HL-60/S4 treated with retinoic acid at 250 ng/mL for 4 days and 3 days (cell line): Measurements from ENCODE around the gene EPHB1.
"Not testable (repeated sequence)": the region's sequence is repeated elsewhere in the genome, so short reads cannot be mapped to it uniquely, and the experiment has no call there.

Experiments used
- in situ Hi-C: fragments of 300-500 bp; cut with MboI; formaldehyde crosslinking; loops from 2 replicates; pipeline ENCODE4 v1.7.0; 2022; ENCODE audit warnings: low sequenced_read_pairs

The EPHB1 gene

GRCh38 chr3:134991472-134992010 lies 196.5 kb downstream of the EPHB1 start:
- in situ Hi-C loops = no loop called here

DNA sequence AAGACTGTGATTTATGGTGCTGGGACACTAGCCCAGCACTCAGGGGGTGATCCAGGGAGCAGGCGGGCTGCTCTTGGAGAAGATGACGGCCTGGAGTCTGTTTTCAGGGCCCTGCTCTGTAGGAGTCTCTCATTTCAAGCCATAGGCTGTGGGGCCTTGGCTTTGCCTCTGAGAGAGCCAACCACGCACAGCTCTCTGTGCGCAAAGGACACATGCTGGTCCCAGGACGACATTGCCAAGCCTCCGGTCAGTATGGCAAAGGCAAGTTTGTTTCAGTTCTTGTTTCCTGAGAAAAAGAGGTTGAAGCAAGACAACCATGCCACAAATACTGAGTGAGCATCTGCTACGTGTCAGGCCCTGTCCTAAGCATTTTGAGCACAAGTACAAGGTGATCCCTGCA lies 197.1 kb downstream of the EPHB1 start:
- in situ Hi-C loops = no loop called here

DNA sequence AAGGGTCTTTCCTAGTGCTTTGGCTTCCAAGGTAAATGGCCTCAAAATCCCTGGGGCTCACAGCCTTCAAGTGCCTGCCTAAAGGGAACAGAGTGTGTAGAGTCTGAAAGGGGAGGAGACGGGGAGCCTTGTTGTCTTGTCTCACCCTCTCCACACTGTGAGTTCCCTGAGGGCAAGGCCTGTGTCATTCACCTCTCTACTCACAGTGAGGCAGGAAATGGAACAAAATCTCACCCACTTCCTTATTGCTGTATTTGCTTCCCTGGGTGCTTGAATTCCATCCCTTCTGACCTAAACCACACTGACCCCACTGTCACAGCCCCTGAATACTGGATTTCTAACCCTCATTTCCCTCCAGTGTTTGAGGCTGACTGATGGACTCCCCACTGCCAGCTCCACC lies 197.5 kb downstream of the EPHB1 start:
- in situ Hi-C loops = no loop called here

DNA sequence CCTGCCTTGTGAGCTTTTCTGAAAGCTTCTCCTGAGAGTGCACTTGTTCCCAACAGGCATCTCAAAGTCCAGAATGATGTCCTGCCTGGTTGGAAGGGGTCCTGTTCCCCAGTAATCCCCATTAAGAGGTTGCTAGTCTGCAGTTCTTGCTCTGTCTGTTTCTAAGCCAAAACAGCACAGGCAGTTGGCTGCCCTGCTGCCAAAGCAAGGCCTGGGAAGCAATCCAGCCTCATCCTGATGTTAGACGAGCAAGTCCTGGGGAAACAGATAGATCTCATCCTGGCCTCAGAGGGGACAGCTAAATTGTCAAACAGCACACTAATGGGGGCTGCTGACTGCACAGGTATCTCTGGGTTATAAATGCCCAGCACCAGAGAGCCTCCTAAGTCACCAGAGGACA lies 198.0 kb downstream of the EPHB1 start:
- in situ Hi-C loops = no loop called here

DNA sequence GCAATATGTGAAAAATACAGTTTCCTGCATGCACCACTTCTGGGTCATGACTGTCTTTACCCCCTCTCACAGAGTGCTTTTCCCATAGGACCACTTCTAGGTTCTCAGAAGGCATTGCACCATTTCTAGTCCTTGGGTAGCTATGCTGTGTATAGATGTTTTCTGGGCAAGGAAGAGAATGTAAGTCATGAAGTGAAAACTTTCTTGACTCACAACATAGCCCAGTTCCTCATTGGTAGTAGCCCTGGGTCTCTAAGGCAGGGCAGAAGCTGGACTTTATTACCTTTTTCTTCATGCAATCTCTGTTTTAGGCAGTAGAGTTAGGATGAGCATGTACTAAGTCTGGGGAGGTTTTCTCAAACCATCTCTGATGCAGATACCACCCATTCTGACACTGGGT lies 203.1 kb downstream of the EPHB1 start:
- in situ Hi-C loops = no loop called here

DNA sequence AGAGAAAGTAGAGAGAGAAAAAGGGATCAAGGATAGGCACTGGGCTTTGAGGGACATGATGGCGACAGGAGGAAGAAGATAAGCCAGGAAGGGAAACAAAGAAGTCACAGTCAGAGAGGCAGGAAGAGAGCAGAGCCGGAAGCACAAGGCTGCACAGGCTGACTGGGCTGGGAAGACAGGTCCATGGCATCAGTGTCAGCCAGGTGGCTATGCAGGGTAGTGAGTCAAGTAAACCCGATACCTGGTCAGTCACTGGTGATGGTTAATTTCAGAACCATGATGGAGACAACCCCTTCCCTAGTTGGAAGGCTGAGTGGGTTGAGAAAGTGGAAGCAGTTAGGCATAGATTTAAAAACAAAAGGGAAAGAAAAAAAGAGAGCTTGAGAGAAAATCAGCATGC lies 203.8 kb downstream of the EPHB1 start:
- in situ Hi-C loops = no loop called here

- in situ Hi-C loops = no loop called here
Observed at GRCh38 chr3:135000465-135000864, 205.4 kb downstream of the EPHB1 start.

DNA sequence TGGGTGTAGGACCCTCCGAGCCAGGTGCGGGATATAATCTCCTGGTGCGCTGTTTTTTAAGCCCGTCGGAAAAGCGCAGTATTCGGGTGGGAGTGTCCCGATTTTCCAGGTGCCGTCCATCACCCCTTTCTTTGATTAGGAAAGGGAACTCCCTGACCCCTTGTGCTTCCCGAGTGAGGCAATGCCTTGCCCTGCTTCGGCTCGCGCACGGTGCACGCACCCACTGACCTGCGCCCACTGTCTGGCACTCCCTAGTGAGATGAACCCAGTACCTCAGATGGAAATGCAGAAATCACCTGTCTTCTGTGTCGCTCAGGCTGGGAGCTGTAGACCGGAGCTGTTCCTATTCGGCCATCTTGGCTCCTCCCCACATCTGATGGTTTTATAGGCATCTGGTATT lies 210.6 kb downstream of the EPHB1 start:
- in situ Hi-C loops = not testable (repeated sequence)

GRCh38 chr3:135007607-135008006 lies 212.5 kb downstream of the EPHB1 start:
- in situ Hi-C loops = no loop called here

- in situ Hi-C loops = no loop called here
Observed at GRCh38 chr3:135008326-135008725, 213.3 kb downstream of the EPHB1 start.

GRCh38 chr3:135009014-135009413 lies 214.0 kb downstream of the EPHB1 start:
- in situ Hi-C loops = no loop called here

GRCh38 chr3:135012101-135012500 lies 217.0 kb downstream of the EPHB1 start:
- in situ Hi-C loops = no loop called here

DNA sequence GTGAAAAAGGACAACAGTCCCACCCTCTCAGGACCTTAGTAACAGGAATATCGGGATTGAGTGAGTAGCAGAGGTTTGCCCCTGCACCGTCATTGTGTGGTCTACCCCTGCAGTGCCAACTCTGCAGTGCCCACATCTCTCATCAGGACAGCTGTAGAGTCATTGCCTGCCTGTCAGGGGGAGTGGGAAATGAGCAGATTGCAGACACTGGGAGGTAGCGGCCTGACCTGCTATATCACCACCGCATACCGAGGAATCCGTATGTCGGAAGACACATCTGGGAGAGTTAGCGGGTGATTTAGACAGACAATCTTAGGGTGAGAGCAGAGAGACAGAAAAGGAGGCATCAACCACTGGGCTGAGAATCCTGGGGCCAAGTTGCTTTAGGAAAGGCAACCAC lies 218.1 kb downstream of the EPHB1 start:
- in situ Hi-C loops = no loop called here

DNA sequence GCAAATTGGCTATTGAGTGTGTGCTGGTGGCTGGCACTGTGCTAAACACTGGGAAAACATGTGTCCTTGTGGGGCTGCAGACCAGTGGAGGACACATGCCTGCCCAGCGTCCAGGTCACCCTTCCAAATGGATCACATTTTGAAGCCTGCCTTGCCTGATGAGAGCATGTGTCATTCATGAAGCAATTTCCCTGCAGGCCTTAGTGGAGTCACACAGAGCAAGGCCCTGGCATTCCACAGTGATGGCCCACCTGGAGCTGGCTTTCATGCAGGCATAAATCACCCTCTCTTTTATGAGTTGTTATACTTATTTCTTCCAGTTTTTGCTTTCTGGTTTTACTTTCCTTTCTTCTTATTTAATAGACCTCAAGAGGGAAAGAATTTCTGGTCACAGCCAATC lies 219.5 kb downstream of the EPHB1 start:
- in situ Hi-C loops = no loop called here

DNA sequence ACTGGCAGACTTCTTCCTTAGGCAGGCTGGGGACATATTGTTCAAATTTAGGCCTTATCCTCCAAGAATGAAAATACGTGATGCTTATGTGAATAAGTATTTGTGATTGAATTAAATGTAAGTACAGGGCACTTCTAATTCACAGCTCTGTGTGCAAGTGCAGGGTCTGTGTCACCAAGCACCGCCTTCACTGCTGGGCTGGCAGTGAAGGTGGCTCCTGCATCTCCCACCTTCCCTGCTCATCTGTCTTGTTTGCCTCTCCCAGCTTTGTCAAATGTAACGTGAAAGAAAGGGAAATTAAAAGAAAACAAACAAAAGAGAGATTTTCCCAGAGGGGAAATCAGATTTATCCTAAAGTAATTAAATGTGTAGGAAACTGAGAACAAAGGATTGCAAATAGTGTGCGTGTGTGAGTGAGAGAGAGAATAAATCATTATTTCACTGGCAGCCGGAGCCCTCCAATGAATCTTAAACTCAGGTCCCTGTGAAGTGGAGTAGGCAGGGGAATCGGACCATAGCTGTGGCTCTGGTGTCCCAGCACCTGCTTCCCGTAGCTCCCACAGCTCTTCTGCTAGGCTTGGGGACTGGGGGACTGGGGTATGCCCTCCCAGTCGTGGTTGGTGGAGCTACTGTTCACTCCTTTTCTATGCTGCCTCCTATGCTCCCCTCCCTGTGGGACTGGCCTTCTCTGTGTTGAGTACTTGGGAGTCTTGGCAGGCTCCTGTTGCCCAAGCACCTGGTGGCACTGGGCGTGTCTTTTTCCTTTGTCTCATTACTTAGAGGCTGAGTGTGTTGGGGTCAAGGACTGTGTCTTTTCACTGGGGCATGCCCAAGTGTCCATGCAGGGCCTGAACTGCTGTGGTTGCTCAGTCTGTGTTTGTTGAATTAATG lies 222.2 kb downstream of the EPHB1 start:
- in situ Hi-C loops = no loop called here

- in situ Hi-C loops = no loop called here
Observed at GRCh38 chr3:135018149-135018923, 223.3 kb downstream of the EPHB1 start.

DNA sequence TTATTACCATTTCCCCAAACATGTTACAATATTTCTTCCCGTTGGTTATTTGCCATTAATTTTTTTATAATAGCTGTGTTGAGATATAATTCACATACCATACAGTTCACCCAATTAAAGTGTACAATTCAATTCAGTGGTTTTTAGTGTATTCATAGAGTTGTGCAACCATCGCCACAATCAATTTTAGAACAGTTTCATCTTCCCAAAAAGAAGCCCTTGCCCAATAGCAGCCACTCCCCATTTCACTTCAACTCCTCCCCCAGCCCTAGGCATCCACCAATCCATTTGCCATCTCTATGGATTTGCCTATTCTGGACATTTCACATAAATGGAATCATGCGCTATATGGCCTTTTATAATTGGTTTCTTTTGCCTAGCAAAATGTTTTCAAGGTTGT lies 225.1 kb downstream of the EPHB1 start:
- in situ Hi-C loops = no loop called here

- in situ Hi-C loops = no loop called here
Observed at GRCh38 chr3:135023996-135024658, 229.1 kb downstream of the EPHB1 start.

GRCh38 chr3:135030768-135031615 lies 235.9 kb downstream of the EPHB1 start:
- in situ Hi-C loops = not testable (repeated sequence)

GRCh38 chr3:135033737-135034136 lies 238.7 kb downstream of the EPHB1 start:
- in situ Hi-C loops = no loop called here
